Measurements from ENCODE around the gene TNNC2. TPM values are rescaled to one million over a fixed set of nuclear protein-coding genes. Genes with fewer than 3 reads are reported as not detected.

TNNC2 gene
- total and polyA plus RNA-seq, 2 donors (not counting 1 experiment from before 2014, with no cell fraction given): 0.33 TPM; not detected in 1

DNA sequence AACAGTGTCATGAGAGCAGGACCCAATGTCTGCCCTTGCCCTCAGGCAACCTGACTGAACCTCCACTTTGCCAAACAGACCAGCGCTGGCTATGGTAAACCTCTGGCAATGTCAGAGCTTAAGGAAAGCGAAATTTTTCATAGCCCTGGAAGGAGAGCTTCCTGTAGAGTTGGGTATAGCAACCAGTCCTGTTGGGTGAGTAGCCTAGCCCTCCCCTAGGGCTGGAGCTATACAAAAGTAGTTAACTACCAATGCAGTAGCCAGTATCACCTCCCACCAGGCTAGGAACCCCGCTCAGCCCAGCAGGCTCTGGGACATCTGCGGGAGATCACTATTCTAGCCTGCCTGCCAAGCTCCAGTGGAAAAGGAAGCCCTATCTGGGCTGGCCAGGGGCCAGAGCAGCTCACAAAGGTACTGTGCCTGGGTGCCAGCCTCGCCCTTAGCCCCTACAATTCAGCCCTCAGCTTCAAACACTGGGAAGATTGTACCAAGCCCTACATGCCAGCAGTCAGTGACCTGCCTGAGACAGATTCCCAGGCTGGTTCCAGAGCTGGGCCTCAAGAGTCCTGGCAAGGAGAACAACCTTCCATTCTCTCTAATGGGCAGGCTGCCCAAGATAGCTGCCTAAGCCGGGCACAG, 43.3 kb downstream of the TNNC2 start:
- Histone ChIP-seq H3K9me3 (ENCODE audit: control extremely low read depth in 1 of 3, control insufficient read depth in 2 of 3, insufficient read depth in 1 of 3, low read length in 2 of 3) (no peaks in the 10 kb centered on the region), H3K27ac (ENCODE audit: low read length in 2 of 2) (no peak overlapping the region), H3K9ac (ENCODE audit: low read length) (no peak overlapping the region), H3K4me1 (ENCODE audit: control insufficient read depth in 2 of 2, insufficient read depth in 2 of 2, low read length in 2 of 2) (peaks cover 5 to 10% of the 10 kb centered on the region in 2 donors), H3K27me3 (replicated peaks in 1 of 4; ENCODE audit: control extremely low read depth in 1 of 4, control insufficient read depth in 3 of 4, insufficient read depth in 4 of 4, low read length in 3 of 4) (peaks cover 0 to 5% (median 0%) of the 10 kb centered on the region in 4 experiments), H2AFZ (ENCODE audit: insufficient read depth, low read depth, low read length, poor library complexity, severe bottlenecking) (no peak overlapping the region), H3K4me3 (ENCODE audit: control extremely low read depth in 1 of 5, extremely low read depth in 1 of 5, insufficient read depth in 1 of 5, low read depth in 2 of 5, low read length in 4 of 5) (no peak overlapping the region), H3K4me2 (replicated peaks; ENCODE audit: low read depth, low read length, poor library complexity, severe bottlenecking) (no peak overlapping the region), H3K36me3 (replicated peaks in 1 of 2; ENCODE audit: control extremely low read depth in 1 of 2, control insufficient read depth in 1 of 2, extremely low read depth in 1 of 2, insufficient read depth in 2 of 2, low read length in 1 of 2) (no peaks in the 10 kb centered on the region), H3K79me2 (ENCODE audit: control insufficient read depth, insufficient read depth, low read length) (no peaks in the 10 kb centered on the region), H4K20me1 (ENCODE audit: control insufficient read depth, insufficient read depth, low read length, poor library complexity, severe bottlenecking) (no peaks in the 10 kb centered on the region)
- DNase-seq (no peak), ATAC-seq (ENCODE audit: low read depth) (no peak)
- POLR2A ChIA-PET: no interaction called here
- Mint-ChIP-seq H3K4me3 (no peak overlapping the region), H3K27ac (no peak overlapping the region), H3K9me3 (ENCODE audit: insufficient read depth) (no peaks in the 10 kb centered on the region), H3K27me3 (peaks cover 6% of the 10 kb centered on the region), H3K4me1 (peaks cover 8% of the 10 kb centered on the region)
- TF ChIP-seq EZH2 (IDR thresholded peaks at IDR 0.05; ENCODE audit: borderline replicate concordance, insufficient read depth, low read depth, low read length, poor library complexity, severe bottlenecking): no peak
- TF ChIP-seq, protein P1, sequence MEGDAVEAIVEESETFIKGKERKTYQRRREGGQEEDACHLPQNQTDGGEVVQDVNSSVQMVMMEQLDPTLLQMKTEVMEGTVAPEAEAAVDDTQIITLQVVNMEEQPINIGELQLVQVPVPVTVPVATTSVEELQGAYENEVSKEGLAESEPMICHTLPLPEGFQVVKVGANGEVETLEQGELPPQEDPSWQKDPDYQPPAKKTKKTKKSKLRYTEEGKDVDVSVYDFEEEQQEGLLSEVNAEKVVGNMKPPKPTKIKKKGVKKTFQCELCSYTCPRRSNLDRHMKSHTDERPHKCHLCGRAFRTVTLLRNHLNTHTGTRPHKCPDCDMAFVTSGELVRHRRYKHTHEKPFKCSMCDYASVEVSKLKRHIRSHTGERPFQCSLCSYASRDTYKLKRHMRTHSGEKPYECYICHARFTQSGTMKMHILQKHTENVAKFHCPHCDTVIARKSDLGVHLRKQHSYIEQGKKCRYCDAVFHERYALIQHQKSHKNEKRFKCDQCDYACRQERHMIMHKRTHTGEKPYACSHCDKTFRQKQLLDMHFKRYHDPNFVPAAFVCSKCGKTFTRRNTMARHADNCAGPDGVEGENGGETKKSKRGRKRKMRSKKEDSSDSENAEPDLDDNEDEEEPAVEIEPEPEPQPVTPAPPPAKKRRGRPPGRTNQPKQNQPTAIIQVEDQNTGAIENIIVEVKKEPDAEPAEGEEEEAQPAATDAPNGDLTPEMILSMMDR (IDR thresholded peaks at IDR 0.05): no peak
- CTCF ChIA-PET: interaction anchor here (0.9 to 3.7 kb wide), 2 partner anchors 12 to 421 kb away, joined by 3 to 17 read pairs; partner anchors contain the start of gene SYS1
- intact Hi-C loops (cut with micrococcal nuclease): no loop called here
- WGBS (ENCODE audit: insufficient coverage): 88% methylated on average over 4 of the region's 6 CpGs

DNA sequence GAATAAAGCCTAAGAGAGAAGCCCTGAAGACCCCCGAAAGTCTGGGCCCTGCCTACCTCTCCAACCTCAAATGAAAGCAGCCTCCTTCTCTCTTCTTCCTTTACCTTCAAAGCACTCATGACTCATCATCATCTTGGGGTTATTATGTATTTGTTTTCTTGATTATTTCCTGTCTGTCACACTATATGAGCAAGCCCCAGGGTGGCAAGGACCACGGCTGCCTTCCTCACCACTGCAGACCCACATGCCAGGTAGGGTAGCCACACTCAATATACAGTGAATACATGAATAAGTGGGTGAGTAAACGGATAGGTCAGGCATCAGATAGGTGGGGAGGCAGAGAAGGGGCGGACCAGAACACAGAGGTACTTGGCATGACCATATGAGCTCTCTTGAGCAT, 44.2 kb downstream of the TNNC2 start:
- H3K27ac ChIP-seq (ENCODE audit: low read length in 2 of 2): no peak overlapping the region
- peaks cover 5 to 10% of the 10 kb centered on the region in 2 donors for H3K4me1 ChIP-seq (ENCODE audit: control insufficient read depth in 2 of 2, insufficient read depth in 2 of 2, low read length in 2 of 2)
- no peaks in the 10 kb centered on the region for H3K79me2 ChIP-seq (ENCODE audit: control insufficient read depth, insufficient read depth, low read length)
- WGBS (ENCODE audit: insufficient coverage): 100% methylated on average over 2 of the region's 4 CpGs
- intact Hi-C loops (cut with micrococcal nuclease): no loop called here
- H3K27me3 Mint-ChIP-seq: peaks cover 14% of the 10 kb centered on the region
- POLR2A ChIA-PET: no interaction called here
- ATAC-seq (ENCODE audit: low read depth) (no peak), DNase-seq (no peak)
- H3K36me3 ChIP-seq (replicated peaks in 1 of 2; ENCODE audit: control extremely low read depth in 1 of 2, control insufficient read depth in 1 of 2, extremely low read depth in 1 of 2, insufficient read depth in 2 of 2, low read length in 1 of 2): no peaks in the 10 kb centered on the region
- no peaks in the 10 kb centered on the region for H3K9me3 Mint-ChIP-seq (ENCODE audit: insufficient read depth)
- H3K27ac Mint-ChIP-seq: no peak overlapping the region
- H2AFZ ChIP-seq (ENCODE audit: insufficient read depth, low read depth, low read length, poor library complexity, severe bottlenecking): no peak overlapping the region
- TF ChIP-seq EZH2 (IDR thresholded peaks at IDR 0.05; ENCODE audit: borderline replicate concordance, insufficient read depth, low read depth, low read length, poor library complexity, severe bottlenecking): no peak
- TF ChIP-seq, protein P1 (IDR thresholded peaks at IDR 0.05): no peak
- H3K27me3 ChIP-seq (replicated peaks in 1 of 4; ENCODE audit: control extremely low read depth in 1 of 4, control insufficient read depth in 3 of 4, insufficient read depth in 4 of 4, low read length in 3 of 4): peaks cover 0 to 6% (median 0%) of the 10 kb centered on the region in 4 experiments
- H3K4me1 Mint-ChIP-seq: peaks cover 8% of the 10 kb centered on the region
- CTCF ChIA-PET: no interaction called here
- no peak overlapping the region for H3K9ac ChIP-seq (ENCODE audit: low read length)
- no peak overlapping the region for H3K4me3 Mint-ChIP-seq
- H4K20me1 ChIP-seq (ENCODE audit: control insufficient read depth, insufficient read depth, low read length, poor library complexity, severe bottlenecking): no peaks in the 10 kb centered on the region
- no peak overlapping the region for H3K4me2 ChIP-seq (replicated peaks; ENCODE audit: low read depth, low read length, poor library complexity, severe bottlenecking)
- no peaks in the 10 kb centered on the region for H3K9me3 ChIP-seq (ENCODE audit: control extremely low read depth in 1 of 3, control insufficient read depth in 2 of 3, insufficient read depth in 1 of 3, low read length in 2 of 3)
- no peak overlapping the region for H3K4me3 ChIP-seq (ENCODE audit: control extremely low read depth in 1 of 5, extremely low read depth in 1 of 5, insufficient read depth in 1 of 5, low read depth in 2 of 5, low read length in 4 of 5)

Data from B cell (primary cell).